ENCODE results near the gene FMO1. TPM values are rescaled to one million over a fixed set of nuclear protein-coding genes. Genes with fewer than 3 reads are reported as not detected.
A peak's percentile ranks its signal among the peaks of the same experiment; 100 is the strongest.

The FMO1 gene
- total and polyA plus RNA-seq, 3 experiments from 2014 or later: not detected

GRCh38 chr1:171247501-171247900, 793 bp upstream of the FMO1 start:
- Histone ChIP-seq H3K4me1 (ENCODE audit: insufficient read depth, low read length) (no peaks in the 10 kb centered on the region), H3K27me3 (ENCODE audit: insufficient read depth, low read length, poor library complexity, severe bottlenecking) (peaks cover 5% of the 10 kb centered on the region), H3K36me3 (ENCODE audit: insufficient read depth, low read length) (no peaks in the 10 kb centered on the region), H3K9me3 (ENCODE audit: low read length) (no peaks in the 10 kb centered on the region), H3K27ac (ENCODE audit: low read depth, low read length) (no peak overlapping the region), H3K4me3 (ENCODE audit: low read length) (no peak overlapping the region)
- no peak for DNase-seq
- H3K9me3 Mint-ChIP-seq: peaks cover 0 to 2% (median 0%) of the 10 kb centered on the region in 5 donors
- peaks cover 7 to 13% (median 11%) of the 10 kb centered on the region in 3 donors for H3K4me1 Mint-ChIP-seq
- peaks cover 22 to 51% of the 10 kb centered on the region in 2 donors for H3K27me3 Mint-ChIP-seq
- CTCF ChIA-PET: interaction anchor here (1.4 to 3.2 kb wide), 2 partner anchors 66 kb away, joined by 6 to 28 read pairs; partner anchors contain the start of gene FMO4
- no peak overlapping the region for H3K4me3 Mint-ChIP-seq
- POLR2A ChIA-PET: no interaction called here
- H3K27ac Mint-ChIP-seq: no peak overlapping the region
- no peaks in the 10 kb centered on the region for H3K36me3 Mint-ChIP-seq

GRCh38 chr1:171248841-171249240, 547 bp downstream of the FMO1 start:
- H3K4me1 Mint-ChIP-seq: peaks cover 11 to 19% (median 13%) of the 10 kb centered on the region in 3 donors
- CTCF ChIA-PET: interaction anchor here (1.3 to 1.4 kb wide), 2 partner anchors 11 to 65 kb away, joined by 3 to 6 read pairs; partner anchors contain the start of gene FMO4

GRCh38 chr1:171250263-171250662, 2.0 kb downstream of the FMO1 start:
- H3K27me3 ChIP-seq (ENCODE audit: insufficient read depth, low read length, poor library complexity, severe bottlenecking): peaks cover 5% of the 10 kb centered on the region
- H3K36me3 ChIP-seq (ENCODE audit: insufficient read depth, low read length): no peaks in the 10 kb centered on the region
- peaks cover 11 to 19% (median 13%) of the 10 kb centered on the region in 3 donors for H3K4me1 Mint-ChIP-seq
- H3K4me3 ChIP-seq (ENCODE audit: low read length): no peak overlapping the region
- H3K9me3 Mint-ChIP-seq: peaks cover 0 to 4% (median 0%) of the 10 kb centered on the region in 5 donors
- H3K4me3 Mint-ChIP-seq: no peak overlapping the region
- ChIA-PET POLR2A (no interaction called here), CTCF (interaction anchor here (1.3 to 1.5 kb wide), 2 partner anchors 12 to 63 kb away, joined by 3 to 4 read pairs; no protein-coding TSS in a partner anchor)
- no peaks in the 10 kb centered on the region for H3K4me1 ChIP-seq (ENCODE audit: insufficient read depth, low read length)
- H3K36me3 Mint-ChIP-seq: no peaks in the 10 kb centered on the region
- H3K27ac Mint-ChIP-seq: no peak overlapping the region
- H3K9me3 ChIP-seq (ENCODE audit: low read length): no peaks in the 10 kb centered on the region
- no peak for DNase-seq
- H3K27me3 Mint-ChIP-seq: peaks cover 26 to 66% of the 10 kb centered on the region in 2 donors
- no peak overlapping the region for H3K27ac ChIP-seq (ENCODE audit: low read depth, low read length)

More at GRCh38 chr1:171248841-171249240, 547 bp downstream of the FMO1 start:
- Mint-ChIP-seq H3K9me3 (peaks cover 0 to 2% (median 0%) of the 10 kb centered on the region in 5 donors), H3K27me3 (peaks cover 26 to 56% of the 10 kb centered on the region in 2 donors), H3K36me3 (no peaks in the 10 kb centered on the region), H3K4me3 (no peak overlapping the region), H3K27ac (no peak overlapping the region)
- DNase-seq: no peak
- Histone ChIP-seq H3K36me3 (ENCODE audit: insufficient read depth, low read length) (no peaks in the 10 kb centered on the region), H3K4me1 (ENCODE audit: insufficient read depth, low read length) (no peaks in the 10 kb centered on the region), H3K27me3 (ENCODE audit: insufficient read depth, low read length, poor library complexity, severe bottlenecking) (peaks cover 5% of the 10 kb centered on the region), H3K27ac (ENCODE audit: low read depth, low read length) (no peak overlapping the region), H3K9me3 (ENCODE audit: low read length) (no peaks in the 10 kb centered on the region), H3K4me3 (ENCODE audit: low read length) (no peak overlapping the region)
- POLR2A ChIA-PET: no interaction called here

GRCh38 chr1:171251042-171251951, 3.0 kb downstream of the FMO1 start:
- POLR2A ChIA-PET: no interaction called here
- Histone ChIP-seq H3K36me3 (ENCODE audit: insufficient read depth, low read length) (no peaks in the 10 kb centered on the region), H3K27me3 (ENCODE audit: insufficient read depth, low read length, poor library complexity, severe bottlenecking) (peaks cover 5% of the 10 kb centered on the region), H3K4me3 (ENCODE audit: low read length) (peak overlapping the region; percentile 64), H3K4me1 (ENCODE audit: insufficient read depth, low read length) (no peaks in the 10 kb centered on the region), H3K27ac (ENCODE audit: low read depth, low read length) (no peak overlapping the region), H3K9me3 (ENCODE audit: low read length) (no peaks in the 10 kb centered on the region)
- Mint-ChIP-seq H3K36me3 (no peaks in the 10 kb centered on the region), H3K9me3 (peaks cover 0 to 4% (median 0%) of the 10 kb centered on the region in 5 donors), H3K4me3 (peak overlapping the region; percentile 63 to 85 (median 82)), H3K27ac (peak overlapping the region in 2 of 8 donors; percentile 18 to 78), H3K27me3 (peaks cover 28 to 71% of the 10 kb centered on the region in 2 donors), H3K4me1 (peaks cover 11 to 19% (median 13%) of the 10 kb centered on the region in 3 donors)
- peak in 1 of 5 donors; percentile 46 for DNase-seq
- CTCF ChIA-PET: interaction anchor here (1.4 kb wide), 1 partner anchor 63 kb away, joined by 4 read pairs; the partner anchor contains the start of gene FMO4

GRCh38 chr1:171251952-171252300, 3.6 kb downstream of the FMO1 start:
- no peak overlapping the region for H3K27ac ChIP-seq (ENCODE audit: low read depth, low read length)
- DNase-seq: no peak
- H3K4me3 ChIP-seq (ENCODE audit: low read length): no peak overlapping the region
- Mint-ChIP-seq H3K4me3 (peak overlapping the region in 5 of 7 donors; percentile 77 to 85 (median 82)), H3K36me3 (no peaks in the 10 kb centered on the region), H3K9me3 (peaks cover 0 to 4% (median 0%) of the 10 kb centered on the region in 5 donors), H3K27me3 (peaks cover 28 to 71% of the 10 kb centered on the region in 2 donors), H3K4me1 (peaks cover 11 to 19% (median 13%) of the 10 kb centered on the region in 3 donors), H3K27ac (no peak overlapping the region)
- no peaks in the 10 kb centered on the region for H3K36me3 ChIP-seq (ENCODE audit: insufficient read depth, low read length)
- H3K9me3 ChIP-seq (ENCODE audit: low read length): no peaks in the 10 kb centered on the region
- POLR2A ChIA-PET: no interaction called here
- H3K27me3 ChIP-seq (ENCODE audit: insufficient read depth, low read length, poor library complexity, severe bottlenecking): peaks cover 5% of the 10 kb centered on the region
- CTCF ChIA-PET: interaction anchor here (1.4 kb wide), 1 partner anchor 62 kb away, joined by 4 read pairs; the partner anchor contains the start of gene FMO4
- no peaks in the 10 kb centered on the region for H3K4me1 ChIP-seq (ENCODE audit: insufficient read depth, low read length)

- peaks cover 5% of the 10 kb centered on the region for H3K27me3 ChIP-seq (ENCODE audit: insufficient read depth, low read length, poor library complexity, severe bottlenecking)
- H3K4me3 ChIP-seq (ENCODE audit: low read length): no peak overlapping the region
- ChIA-PET POLR2A (no interaction called here), CTCF (interaction anchor here (1.3 kb wide), 1 partner anchor 61 kb away, joined by 3 read pairs; no protein-coding TSS in a partner anchor)
- peak overlapping the region in 6 of 7 donors; percentile 30 to 79 (median 64) for H3K4me3 Mint-ChIP-seq
- no peaks in the 10 kb centered on the region for H3K4me1 ChIP-seq (ENCODE audit: insufficient read depth, low read length)
- H3K27ac Mint-ChIP-seq: peak overlapping the region in 1 of 8 donors; percentile 81
- no peaks in the 10 kb centered on the region for H3K9me3 ChIP-seq (ENCODE audit: low read length)
- H3K27me3 Mint-ChIP-seq: peaks cover 28 to 66% of the 10 kb centered on the region in 2 donors
- peaks cover 0 to 4% (median 0%) of the 10 kb centered on the region in 5 donors for H3K9me3 Mint-ChIP-seq
- peaks cover 11 to 19% (median 13%) of the 10 kb centered on the region in 3 donors for H3K4me1 Mint-ChIP-seq
- no peak overlapping the region for H3K27ac ChIP-seq (ENCODE audit: low read depth, low read length)
- no peak for DNase-seq
- no peaks in the 10 kb centered on the region for H3K36me3 ChIP-seq (ENCODE audit: insufficient read depth, low read length)
- H3K36me3 Mint-ChIP-seq: no peaks in the 10 kb centered on the region
Observed at GRCh38 chr1:171252482-171252881, 4.2 kb downstream of the FMO1 start.

- POLR2A ChIA-PET: no interaction called here
- peaks cover 22 to 45% of the 10 kb centered on the region in 2 donors for H3K27me3 Mint-ChIP-seq
- no peaks in the 10 kb centered on the region for H3K27me3 ChIP-seq (ENCODE audit: insufficient read depth, low read length, poor library complexity, severe bottlenecking)
Observed at GRCh38 chr1:171254859-171255258, 6.6 kb downstream of the FMO1 start.

More at GRCh38 chr1:171254859-171255258, 6.6 kb downstream of the FMO1 start:
- CTCF ChIA-PET: interaction anchor here (0.9 kb wide), 1 partner anchor 9 kb away, joined by 3 read pairs; no protein-coding TSS in a partner anchor
- Mint-ChIP-seq H3K4me3 (no peak overlapping the region), H3K36me3 (no peaks in the 10 kb centered on the region), H3K4me1 (peaks cover 11 to 19% (median 13%) of the 10 kb centered on the region in 3 donors), H3K27ac (no peak overlapping the region), H3K9me3 (peaks cover 0 to 4% (median 0%) of the 10 kb centered on the region in 5 donors)
- Histone ChIP-seq H3K27ac (ENCODE audit: low read depth, low read length) (no peak overlapping the region), H3K4me1 (ENCODE audit: insufficient read depth, low read length) (no peaks in the 10 kb centered on the region), H3K36me3 (ENCODE audit: insufficient read depth, low read length) (no peaks in the 10 kb centered on the region), H3K9me3 (ENCODE audit: low read length) (no peaks in the 10 kb centered on the region), H3K4me3 (ENCODE audit: low read length) (no peak overlapping the region)
- DNase-seq: no peak
